G401 (cell line): ENCODE measurements around the gene NHERF1. TPM values are rescaled to one million over a fixed set of nuclear protein-coding genes. Genes with fewer than 3 reads are reported as not detected.
A peak's percentile ranks its signal among the peaks of the same experiment; 100 is the strongest.

ENCODE experiments used
- DNase-seq: peaks from one replicate; pipeline ENCODE4 v3.0.0-alpha.2; 2015; ENCODE audit warnings: low spot score
- in situ Hi-C: cut with HindIII; loops from 2 replicates; pipeline ENCODE4 v1.10.0; 2016; ENCODE audit warnings: low sequenced_read_pairs, mixed read lengths
- total RNA-seq: library from RNA; depleted of rRNA; stranded (reverse); fragments of >200 nt; shearing (Covaris generic); gene quantifications from 2 replicates; pipeline ENCODE4 v1.2.3, GENCODE V29; 2014; rRNA removed

Gene NHERF1
- total RNA-seq, result 82.3 and 90.0 TPM in 2 replicates

DNA sequence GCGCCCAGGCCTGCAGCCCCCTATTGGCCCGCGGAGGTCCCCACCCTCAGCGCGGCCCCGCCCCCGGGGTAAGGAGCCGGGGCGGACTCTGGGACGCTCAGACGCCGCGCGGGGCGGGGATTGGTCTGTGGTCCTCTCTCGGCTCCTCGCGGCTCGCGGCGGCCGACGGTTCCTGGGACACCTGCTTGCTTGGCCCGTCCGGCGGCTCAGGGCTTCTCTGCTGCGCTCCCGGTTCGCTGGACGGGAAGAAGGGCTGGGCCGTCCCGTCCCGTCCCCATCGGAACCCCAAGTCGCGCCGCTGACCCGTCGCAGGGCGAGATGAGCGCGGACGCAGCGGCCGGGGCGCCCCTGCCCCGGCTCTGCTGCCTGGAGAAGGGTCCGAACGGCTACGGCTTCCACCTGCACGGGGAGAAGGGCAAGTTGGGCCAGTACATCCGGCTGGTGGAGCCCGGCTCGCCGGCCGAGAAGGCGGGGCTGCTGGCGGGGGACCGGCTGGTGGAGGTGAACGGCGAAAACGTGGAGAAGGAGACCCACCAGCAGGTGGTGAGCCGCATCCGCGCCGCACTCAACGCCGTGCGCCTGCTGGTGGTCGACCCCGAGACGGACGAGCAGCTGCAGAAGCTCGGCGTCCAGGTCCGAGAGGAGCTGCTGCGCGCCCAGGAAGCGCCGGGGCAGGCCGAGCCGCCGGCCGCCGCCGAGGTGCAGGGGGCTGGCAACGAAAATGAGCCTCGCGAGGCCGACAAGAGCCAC, at the start of gene NHERF1:
Gene NHERF1, plus strand, starts transcription at position 100 of the 750 bp plus-strand sequence. Its CDS starts 219 bp downstream, at position 319.
- DNase-seq, result peak; percentile 95
- in situ Hi-C loops, result no loop called here

DNA sequence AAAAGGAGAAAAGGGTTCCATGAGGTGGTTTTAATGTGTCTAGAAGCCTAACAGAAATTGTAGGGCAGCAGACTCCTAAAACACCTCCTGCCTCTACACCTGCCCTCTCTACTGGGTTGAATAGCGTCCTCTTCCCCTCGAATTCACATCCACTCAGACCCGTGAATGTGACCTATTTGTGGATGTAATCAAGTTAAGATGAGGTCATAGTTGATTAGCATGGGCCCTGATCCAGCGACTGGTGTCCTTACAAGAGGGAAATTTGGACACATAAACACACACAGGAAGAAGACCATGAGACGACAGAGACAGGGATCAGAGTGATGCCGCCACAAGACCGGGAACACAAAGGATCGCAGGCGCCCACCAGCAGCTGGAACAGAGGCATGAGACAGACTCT, 49.2 kb upstream of the NHERF1 start:
- in situ Hi-C loops, result no loop called here
- no peak for DNase-seq

GRCh38 chr17:74702116-74702871, 46.1 kb upstream of the NHERF1 start:
- no peak for DNase-seq
- in situ Hi-C loops, result no loop called here

DNA sequence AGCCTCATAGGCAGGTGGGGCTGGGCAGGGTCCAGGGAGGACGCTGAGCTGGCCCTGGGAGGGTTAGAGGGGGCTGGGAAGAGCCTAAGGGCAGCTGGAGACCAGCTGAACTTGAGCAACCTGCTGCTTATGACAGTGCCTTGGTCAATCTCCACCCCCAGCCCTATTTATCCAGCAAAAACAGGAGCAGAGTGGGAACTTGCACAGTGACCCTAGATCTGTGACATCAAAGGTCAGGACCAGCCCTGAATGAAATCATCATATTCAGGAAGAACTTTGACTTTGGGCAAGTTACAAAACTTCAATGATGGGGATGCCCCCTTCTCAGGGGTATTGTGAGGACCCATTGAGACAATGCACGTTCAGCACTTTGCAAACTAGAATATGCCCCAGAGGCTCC, 45.1 kb upstream of the NHERF1 start:
- in situ Hi-C loops, result no loop called here
- no peak for DNase-seq

DNA sequence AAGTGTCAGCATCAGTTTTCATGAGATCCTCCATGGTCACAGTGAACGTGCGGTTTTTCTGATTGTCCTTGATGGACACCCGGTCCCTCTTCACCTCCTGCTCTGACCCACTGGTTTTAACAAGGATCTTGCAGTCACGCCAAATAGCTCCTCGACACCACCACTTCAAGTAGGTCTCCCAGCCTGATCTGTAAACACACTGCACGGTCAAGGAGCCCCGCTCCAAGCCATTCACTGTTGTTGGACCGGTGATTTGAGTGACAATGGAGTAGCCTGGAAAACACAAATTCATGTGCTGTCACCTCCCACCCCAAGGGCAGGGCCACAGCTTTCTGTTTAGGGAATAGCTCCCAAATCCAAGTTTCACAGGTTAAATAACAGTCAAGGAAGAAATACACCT, 43.9 kb upstream of the NHERF1 start:
- DNase-seq, result no peak
- in situ Hi-C loops, result no loop called here

DNA sequence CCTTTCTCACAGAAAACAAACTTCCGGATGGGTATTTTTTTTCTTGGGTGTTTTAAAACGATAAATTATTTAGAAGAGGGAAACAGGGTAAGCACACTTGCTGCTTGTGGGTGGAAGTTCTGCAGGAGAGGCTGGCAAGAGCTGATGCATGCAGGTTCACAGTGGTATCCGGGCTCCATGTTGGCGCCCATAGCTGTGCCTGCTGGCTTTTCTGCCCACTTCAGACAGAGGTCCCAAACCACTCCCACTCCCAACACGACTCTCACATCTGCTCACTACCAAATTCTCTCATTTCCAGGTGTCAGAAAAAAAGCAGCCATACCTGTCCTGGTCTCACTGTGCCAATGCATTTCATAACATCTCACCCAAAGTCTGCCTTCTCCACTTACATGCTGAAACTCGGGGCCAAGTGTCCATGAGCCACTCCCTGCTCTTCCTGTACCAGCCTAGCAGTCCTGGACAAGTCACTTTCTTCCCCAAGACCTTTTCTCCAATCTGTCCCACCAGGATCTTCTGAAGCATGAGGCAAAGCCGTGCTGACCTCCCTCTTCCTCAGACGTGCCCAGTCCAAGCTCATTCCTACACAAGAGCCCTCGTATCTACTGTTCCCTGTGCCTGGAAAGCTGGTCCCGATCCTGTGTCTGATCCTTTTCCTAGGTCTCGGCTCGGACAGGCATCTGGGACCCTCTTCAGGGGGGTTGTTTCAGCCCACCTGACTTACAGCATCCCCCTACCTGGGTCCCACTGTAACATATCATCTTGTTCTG, 37.2 kb upstream of the NHERF1 start:
- no peak for DNase-seq
- in situ Hi-C loops, result no loop called here

GRCh38 chr17:74712301-74712700, 36.1 kb upstream of the NHERF1 start:
- DNase-seq, result no peak
- in situ Hi-C loops, result no loop called here

- DNase-seq, result no peak
- in situ Hi-C loops, result no loop called here
Observed at GRCh38 chr17:74712756-74713155, 35.7 kb upstream of the NHERF1 start, which contains the start of gene CD300LF. Gene CD300LF (minus strand): TSS chr17:74712923. CDS start chr17:74712866, 57 bp downstream.

- DNase-seq, result no peak
- in situ Hi-C loops, result no loop called here
Observed at GRCh38 chr17:74713171-74713755, 35.2 kb upstream of the NHERF1 start.

DNA sequence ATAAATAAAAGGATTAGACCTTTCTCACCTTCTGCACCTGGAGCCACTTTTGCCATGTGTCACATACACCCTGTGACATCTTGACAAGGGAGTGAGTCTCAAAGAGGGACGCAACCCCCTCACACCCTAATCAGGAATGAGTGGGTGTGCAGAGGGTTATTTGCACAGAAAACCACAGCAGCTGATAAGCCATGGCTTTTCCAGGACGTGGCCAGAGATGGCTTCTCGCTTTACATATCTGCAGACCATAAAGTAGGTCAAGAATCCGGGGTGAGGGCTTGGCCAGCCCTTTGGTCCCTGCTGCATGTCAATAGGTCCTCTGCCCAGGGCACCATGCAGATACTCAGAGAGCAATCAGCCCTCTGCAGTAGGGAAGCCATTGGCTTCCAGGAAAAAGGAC, 33.3 kb upstream of the NHERF1 start:
- in situ Hi-C loops, result no loop called here
- DNase-seq, result no peak

- no peak for DNase-seq
- in situ Hi-C loops, result no loop called here
Observed at GRCh38 chr17:74720506-74720905, 27.9 kb upstream of the NHERF1 start.

DNA sequence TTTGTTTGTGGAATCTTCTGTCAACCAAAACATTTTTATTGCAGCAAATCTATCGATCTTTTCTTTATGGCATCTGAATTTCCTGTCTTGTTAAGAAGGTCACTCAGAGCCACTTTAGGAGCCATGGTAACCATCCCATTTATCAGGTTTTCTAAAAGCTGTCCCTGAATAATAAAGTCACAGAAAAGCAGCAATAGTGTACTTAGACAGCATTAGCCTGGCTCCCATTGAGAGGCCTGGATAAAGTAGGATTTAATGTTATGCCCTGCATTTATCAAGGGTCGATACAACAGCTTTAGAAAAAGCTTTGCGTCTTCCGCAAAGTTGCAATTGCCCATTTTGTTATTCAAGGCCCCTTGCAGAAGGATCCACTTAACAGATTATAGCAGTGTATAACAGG, 25.6 kb upstream of the NHERF1 start:
- in situ Hi-C loops, result no loop called here
- no peak for DNase-seq

- in situ Hi-C loops, result no loop called here
- DNase-seq, result no peak
Observed at GRCh38 chr17:74723891-74724290, 24.5 kb upstream of the NHERF1 start.

DNA sequence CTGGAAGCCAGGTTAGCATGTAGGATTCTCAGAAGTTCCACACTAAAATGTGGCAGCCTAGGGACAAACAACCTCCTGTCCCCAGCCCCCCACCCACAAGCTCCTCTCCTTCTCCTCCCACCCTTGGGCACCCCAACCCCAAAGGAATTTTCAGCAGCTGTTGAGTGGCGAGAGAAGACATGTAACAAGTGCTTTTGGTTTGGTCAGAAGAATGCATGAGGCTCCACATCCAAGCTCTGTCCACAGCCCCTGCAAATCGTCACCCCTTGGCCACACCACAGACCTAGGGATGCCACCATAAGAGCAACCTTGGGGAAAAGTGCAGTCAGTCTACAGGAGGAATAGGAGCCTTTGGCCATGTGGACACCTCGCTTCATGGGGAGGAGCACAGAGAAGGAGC, 23.3 kb upstream of the NHERF1 start:
- in situ Hi-C loops, result no loop called here
- DNase-seq, result no peak

GRCh38 chr17:74728033-74728701, 20.3 kb upstream of the NHERF1 start:
- in situ Hi-C loops, result no loop called here
- no peak for DNase-seq

- DNase-seq, result no peak
- in situ Hi-C loops, result no loop called here
Observed at GRCh38 chr17:74728702-74729075, 19.7 kb upstream of the NHERF1 start.

- peak; percentile 40 for DNase-seq
Observed at GRCh38 chr17:74729368-74729767, 19.1 kb upstream of the NHERF1 start.

GRCh38 chr17:74729866-74730265, 18.6 kb upstream of the NHERF1 start:
- no peak for DNase-seq
- in situ Hi-C loops, result no loop called here

More at GRCh38 chr17:74729368-74729767, 19.1 kb upstream of the NHERF1 start:
- in situ Hi-C loops, result no loop called here
